ENCODE results near the gene KCTD13. TPM values are rescaled to one million over a fixed set of nuclear protein-coding genes. Genes with fewer than 3 reads are reported as not detected.
A peak's percentile ranks its signal among the peaks of the same experiment; 100 is the strongest.

The KCTD13 gene
- total and polyA plus RNA-seq, 2 of the 8 experiments (the other 6 are each of a cell fraction or from before 2014, with no cell fraction given): 9.2 to 10.8 TPM

DNA sequence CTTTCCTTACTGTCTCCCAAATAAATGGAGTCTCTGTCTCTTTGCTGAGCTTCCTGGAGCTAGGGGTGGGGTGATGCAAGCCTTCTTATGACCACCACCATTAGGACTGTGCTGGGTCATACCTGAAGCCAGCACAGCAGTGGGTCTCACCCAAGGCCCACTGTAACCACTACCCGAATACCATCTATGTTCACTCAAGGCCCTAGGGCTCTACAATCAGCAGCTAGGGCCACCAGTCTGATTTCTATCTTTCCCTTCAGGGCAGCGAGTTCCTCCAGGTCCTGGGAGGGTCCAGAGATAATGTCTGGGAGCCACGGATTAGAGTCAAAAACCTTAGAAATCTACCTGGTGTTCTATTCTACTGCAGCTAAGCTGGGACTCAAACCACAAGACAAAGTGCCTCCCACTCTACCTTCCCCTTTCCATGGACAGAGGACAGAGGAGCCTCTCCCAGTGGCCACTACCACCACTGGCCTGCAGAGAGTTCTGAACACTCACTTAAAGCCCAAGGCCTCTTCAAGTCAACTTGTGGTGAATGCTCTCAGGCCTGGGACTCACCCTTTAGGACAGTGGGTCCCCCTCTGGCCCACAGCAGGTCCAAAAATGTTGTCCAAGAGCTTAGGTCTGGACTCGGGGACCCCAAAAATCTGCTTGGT, 24.9 kb upstream of the KCTD13 start:
- H3K56ac ChIP-seq (replicated peaks; ENCODE audit: insufficient read length, low read depth, low read length): no peak overlapping the region
- no peak overlapping the region for H2BK12ac ChIP-seq (ENCODE audit: low read depth, low read length)
- no peaks in the 10 kb centered on the region for H4K20me1 ChIP-seq (replicated peaks in 1 of 2; ENCODE audit: control insufficient read depth in 1 of 2, insufficient read depth in 2 of 2, low read length in 2 of 2)
- 0 out of 2 replicates have a peak overlapping the region, but pooled peaks have one; percentile 13 for H2BK5ac ChIP-seq (ENCODE audit: low read depth, low read length)
- no peak overlapping the region for H3K4me3 ChIP-seq (ENCODE audit: extremely low read depth in 1 of 4, insufficient read depth in 2 of 4, low read depth in 3 of 4, low read length in 4 of 4)
- no peak overlapping the region for H3K27ac ChIP-seq (ENCODE audit: low read depth, low read length)
- no peaks in the 10 kb centered on the region for H3K36me3 ChIP-seq (ENCODE audit: control insufficient read depth in 2 of 4, insufficient read depth in 4 of 4, low read length in 3 of 4)
- ChIA-PET CTCF (ENCODE audit: partially characterized antibody) (interaction anchor here (0.5 to 3.8 kb wide), 8 partner anchors 7 to 104 kb away, joined by 3 to 16 read pairs (median 4); partner anchors contain the start of genes KCTD13, TAOK2 and TMEM219), POLR2A (ENCODE audit: partially characterized antibody) (interaction anchor here (0.6 to 1.3 kb wide), 5 partner anchors 9 to 39 kb away, joined by 3 to 4 read pairs (median 3); partner anchors contain the start of gene KCTD13)
- no peak for FAIRE-seq
- no peaks in the 10 kb centered on the region for H3K27me3 ChIP-seq (replicated peaks in 1 of 4; ENCODE audit: control insufficient read depth in 3 of 4, extremely low read depth in 1 of 4, insufficient read depth in 3 of 4, low read length in 3 of 4)
- no peak for DNase-seq (ENCODE audit: low read depth in 1 of 2, low spot score in 2 of 2)
- no peak overlapping the region for H2AFZ ChIP-seq (ENCODE audit: low read length)
- H3K9me3 ChIP-seq (ENCODE audit: insufficient read depth in 2 of 2, low read depth in 1 of 2, low read length in 1 of 2): no peaks in the 10 kb centered on the region
- no peak overlapping the region for H2BK20ac ChIP-seq (ENCODE audit: low read length)
- H3K18ac ChIP-seq (ENCODE audit: extremely low read depth, low read length): no peak overlapping the region
- H3K9ac ChIP-seq (replicated peaks in 1 of 4; ENCODE audit: extremely low read depth in 1 of 4, low read depth in 3 of 4, low read length in 3 of 4): no peak overlapping the region
- no peak overlapping the region for H2BK15ac ChIP-seq (ENCODE audit: low read length)
- no peak overlapping the region for H3K4ac ChIP-seq (replicated peaks; ENCODE audit: insufficient read length, low read depth, low read length)
- H3K79me2 ChIP-seq (ENCODE audit: control insufficient read depth in 1 of 2, insufficient read depth in 2 of 2, low read length in 2 of 2): no peaks in the 10 kb centered on the region
- no peak overlapping the region for H4K91ac ChIP-seq (replicated peaks; ENCODE audit: insufficient read length, low read length)
- H3K14ac ChIP-seq (ENCODE audit: insufficient read length): no peak overlapping the region
- 82% methylated on average over 4 of the region's 4 CpGs; no CpG with 5 or more reads in 1 of the 2 experiments for WGBS, 2 experiments (ENCODE audit: extremely low coverage in 1 of 2, insufficient coverage in 1 of 2, insufficient read length in 1 of 2, insufficient replicate concordance in 2 of 2, low coverage in 1 of 2, low lambda C conversion rate in 2 of 2, missing lambda C conversion rate in 1 of 2)
- H4K5ac ChIP-seq (ENCODE audit: insufficient read length, low read depth, low read length): no peak overlapping the region
- no peak overlapping the region for H2AK5ac ChIP-seq (ENCODE audit: low read depth, low read length)
- H3K23me2 ChIP-seq (ENCODE audit: low read depth, low read length): no peaks in the 10 kb centered on the region
- H3K23ac ChIP-seq (ENCODE audit: insufficient read length): no peak overlapping the region
- H4K8ac ChIP-seq (ENCODE audit: extremely low read depth, insufficient read depth, low read length): no peak overlapping the region
- H2BK120ac ChIP-seq (replicated peaks; ENCODE audit: low read depth, low read length): no peak overlapping the region
- H3K4me1 ChIP-seq (replicated peaks in 1 of 4; ENCODE audit: control insufficient read depth in 3 of 4, insufficient read depth in 4 of 4, low read length in 3 of 4): peaks cover 0 to 7% (median 4%) of the 10 kb centered on the region in 4 experiments; a peak in 5 of 7 replicates
- H3K79me1 ChIP-seq (ENCODE audit: low read depth, low read length): no peaks in the 10 kb centered on the region
- no peak for TF ChIP-seq YY1 (IDR thresholded peaks at IDR 0.05; ENCODE audit: low read depth, low read length)
- no peak overlapping the region for H3K4me2 ChIP-seq (ENCODE audit: insufficient read depth in 1 of 2, low read depth in 2 of 2, low read length in 2 of 2)

Data from H1 (cell line).